GM18519 (cell line): ENCODE measurements around the gene PTPRZ1.

Experiments
- ATAC-seq: cut with Tn5 transposase; IDR thresholded peaks from one replicate; pipeline ENCODE4 v1.9.1; 2021; ENCODE audit warnings: mild to moderate bottlenecking, moderate library complexity; ENCODE audit not compliant: unreplicated experiment, low FRiP score

Gene PTPRZ1

GRCh38 chr7:121887634-121888033 lies 14.7 kb downstream of the PTPRZ1 start:
- no peak for ATAC-seq

- ATAC-seq = no peak
Measured at GRCh38 chr7:121890833-121891232, 17.9 kb downstream of the PTPRZ1 start.

- no peak for ATAC-seq
Measured at GRCh38 chr7:121891731-121892130, 18.8 kb downstream of the PTPRZ1 start.

- peak; percentile 80 for ATAC-seq
Measured at GRCh38 chr7:121901026-121901425, 28.1 kb downstream of the PTPRZ1 start.

GRCh38 chr7:121904120-121904519 lies 31.2 kb downstream of the PTPRZ1 start:
- ATAC-seq = no peak

GRCh38 chr7:121908042-121908441 lies 35.1 kb downstream of the PTPRZ1 start:
- ATAC-seq = no peak

- no peak for ATAC-seq
Measured at GRCh38 chr7:121909716-121910345, 36.9 kb downstream of the PTPRZ1 start.

GRCh38 chr7:121913947-121914675 lies 41.1 kb downstream of the PTPRZ1 start:
- ATAC-seq = no peak

- no peak for ATAC-seq
Measured at GRCh38 chr7:121914676-121915279, 41.8 kb downstream of the PTPRZ1 start.

- no peak for ATAC-seq
Measured at GRCh38 chr7:121916211-121916610, 43.2 kb downstream of the PTPRZ1 start.

- no peak for ATAC-seq
Measured at GRCh38 chr7:121919986-121920385, 47.0 kb downstream of the PTPRZ1 start.

- ATAC-seq = no peak
Measured at GRCh38 chr7:121924269-121925186, 51.6 kb downstream of the PTPRZ1 start.

GRCh38 chr7:121931149-121931902 lies 58.4 kb downstream of the PTPRZ1 start:
- ATAC-seq = no peak

- ATAC-seq = no peak
Measured at GRCh38 chr7:121932768-121933167, 59.8 kb downstream of the PTPRZ1 start.

- no peak for ATAC-seq
Measured at GRCh38 chr7:121936951-121937623, 64.1 kb downstream of the PTPRZ1 start.

GRCh38 chr7:121938429-121938996 lies 65.6 kb downstream of the PTPRZ1 start:
- no peak for ATAC-seq

- no peak for ATAC-seq
Measured at GRCh38 chr7:121940918-121941317, 68.0 kb downstream of the PTPRZ1 start.

GRCh38 chr7:121941830-121942229 lies 68.9 kb downstream of the PTPRZ1 start:
- no peak for ATAC-seq

- no peak for ATAC-seq
Measured at GRCh38 chr7:121945066-121945465, 72.1 kb downstream of the PTPRZ1 start.
